ENCODE measurements around the gene GRAP.

GRAP gene

DNA sequence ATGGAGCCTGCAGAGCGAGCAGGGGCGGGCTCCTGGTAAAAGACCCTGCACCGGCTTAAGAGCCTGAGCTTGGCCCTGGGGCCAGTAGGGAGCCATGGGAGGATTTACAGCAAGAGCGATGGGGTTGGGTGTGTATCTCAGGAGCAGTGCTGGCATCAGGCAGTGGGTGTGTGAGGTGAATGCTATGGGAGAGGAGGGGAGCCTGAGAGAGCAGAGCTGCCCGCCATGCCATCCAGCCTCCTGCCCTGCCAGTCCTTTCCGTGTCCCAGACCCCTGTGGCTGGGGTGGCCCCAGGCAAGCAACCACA is 65.5 kb downstream of the GRAP start:
- DNase-seq: no peak

DNA sequence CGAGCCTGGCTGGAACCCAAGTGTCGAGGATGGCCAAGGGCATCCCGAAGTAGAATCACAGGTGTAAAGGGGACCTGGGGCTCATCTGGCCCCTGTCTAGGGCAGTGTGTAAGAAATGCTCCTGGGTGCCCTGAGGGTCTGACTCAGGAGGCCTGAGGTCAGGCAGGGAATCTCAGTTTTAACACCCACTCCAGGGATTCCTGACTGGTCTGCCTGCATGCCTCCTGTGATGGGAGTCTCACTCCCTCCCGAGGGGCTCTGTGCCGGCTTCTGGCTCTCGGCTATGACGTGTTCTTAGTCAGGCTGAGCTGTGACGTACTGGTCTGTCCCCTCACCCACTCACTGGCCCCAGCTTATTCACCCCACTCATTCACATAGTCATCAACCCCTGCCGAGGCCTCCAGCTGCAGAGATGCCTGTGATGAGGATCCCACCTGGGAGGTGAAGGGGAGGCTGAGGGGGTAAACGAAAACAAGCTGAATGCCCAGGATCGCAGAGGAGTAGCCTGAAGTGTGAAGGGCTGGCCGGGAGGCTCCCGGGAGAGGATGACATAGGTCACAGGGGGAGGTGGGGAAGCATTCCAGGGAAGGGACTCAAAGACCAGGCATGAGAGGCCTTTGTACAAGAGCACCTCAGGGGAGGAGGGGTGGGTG is 65.9 kb downstream of the GRAP start:
- DNase-seq: no peak

DNA sequence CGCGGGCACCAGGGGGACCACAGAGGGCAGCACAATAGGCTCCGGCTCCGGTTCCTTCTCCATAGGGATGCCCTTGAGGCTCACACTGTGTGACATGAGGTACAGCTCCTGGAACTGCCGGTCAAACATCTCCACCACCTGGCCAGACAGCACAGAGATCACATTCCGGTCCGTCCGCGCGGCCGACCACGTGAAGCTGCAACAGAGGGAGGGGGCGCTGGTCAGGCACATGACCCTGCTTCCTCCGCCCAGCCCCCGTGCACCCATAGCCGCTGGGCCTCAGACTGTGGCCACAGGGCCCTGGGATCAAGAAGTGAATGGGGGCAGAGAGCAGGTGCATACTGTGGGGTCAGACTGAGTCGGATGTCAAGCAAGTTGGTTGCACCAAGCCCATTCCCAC is 68.1 kb downstream of the GRAP start:
- no peak for DNase-seq

DNA sequence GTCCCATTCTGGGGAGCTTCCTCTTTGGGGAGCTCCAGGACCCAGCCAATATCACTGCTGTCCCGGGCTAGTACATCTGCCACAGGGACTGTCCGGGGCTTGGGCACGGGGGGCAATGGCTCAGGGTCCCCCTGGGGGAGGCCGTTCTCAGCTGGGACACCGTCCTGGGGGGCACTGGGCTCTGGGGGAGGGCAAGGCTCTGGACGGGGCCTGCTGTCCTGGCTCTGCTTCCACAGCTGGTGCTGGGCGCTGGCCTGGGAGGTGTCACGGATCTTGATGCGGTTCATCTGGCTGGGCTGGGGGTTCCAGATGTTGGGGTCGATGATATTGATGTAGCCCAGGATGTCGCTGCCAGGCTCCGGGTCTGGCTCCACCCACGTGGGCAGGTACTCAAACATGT is 68.7 kb downstream of the GRAP start:
- DNase-seq: no peak

DNA sequence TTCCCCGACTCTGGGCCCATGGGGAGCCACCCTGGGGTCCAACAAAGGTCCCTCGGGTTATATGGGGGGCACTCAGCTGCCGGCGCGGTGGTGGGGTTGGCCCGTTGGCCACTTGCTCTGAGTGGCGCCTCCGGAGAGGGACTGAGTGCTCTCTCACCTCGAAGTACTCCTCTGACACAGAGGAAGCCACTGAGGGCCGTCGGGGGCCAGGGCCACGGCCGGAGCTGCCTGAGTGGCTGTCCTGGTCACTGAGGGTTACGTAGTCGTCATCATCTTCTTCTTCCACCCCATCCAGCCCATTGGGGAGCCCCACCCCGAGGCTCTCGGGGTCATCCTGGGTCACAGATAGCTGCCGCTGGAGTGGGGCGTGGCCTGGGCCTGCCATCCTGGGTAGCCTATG is 69.1 kb downstream of the GRAP start:
- DNase-seq: no peak

DNA sequence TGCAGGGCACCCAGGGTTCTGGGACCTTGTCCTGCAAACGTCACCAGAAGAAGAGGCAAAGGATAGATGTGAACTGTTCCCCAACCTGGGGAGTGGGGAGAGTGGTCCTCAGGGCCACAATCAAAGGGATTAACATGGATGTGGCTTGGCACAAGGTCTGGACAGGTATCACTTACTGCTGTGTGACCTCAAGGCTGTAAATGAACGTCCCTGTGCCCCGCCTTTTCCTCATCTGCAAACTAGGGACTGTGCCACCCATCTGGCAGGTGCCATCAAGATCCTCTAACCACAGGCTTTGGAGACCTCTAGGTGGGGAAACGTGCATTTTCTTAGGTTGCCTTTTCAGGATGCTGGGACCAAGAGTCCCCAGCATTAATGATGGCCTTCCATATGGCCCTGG is 69.7 kb downstream of the GRAP start:
- DNase-seq: no peak

DNA sequence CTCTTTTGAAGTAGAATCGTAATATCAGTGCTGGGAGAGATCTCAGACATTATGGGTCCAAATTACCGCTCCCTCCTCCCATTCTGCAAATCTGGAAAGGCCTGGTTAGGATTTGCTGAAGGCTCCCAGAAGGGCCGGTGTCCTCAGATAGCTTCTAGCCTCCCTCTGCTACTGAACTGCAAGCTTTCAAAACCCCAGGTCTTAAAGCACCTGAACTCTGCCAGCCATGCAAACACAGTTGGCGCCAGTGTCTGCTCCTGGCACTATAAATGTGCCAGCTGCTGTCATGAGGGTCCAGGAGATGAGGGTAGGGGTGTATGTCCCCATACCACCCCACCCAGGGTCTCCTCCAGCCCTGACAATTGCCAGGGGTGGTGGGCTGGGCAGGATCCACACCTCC is 70.6 kb downstream of the GRAP start:
- DNase-seq: no peak

DNA sequence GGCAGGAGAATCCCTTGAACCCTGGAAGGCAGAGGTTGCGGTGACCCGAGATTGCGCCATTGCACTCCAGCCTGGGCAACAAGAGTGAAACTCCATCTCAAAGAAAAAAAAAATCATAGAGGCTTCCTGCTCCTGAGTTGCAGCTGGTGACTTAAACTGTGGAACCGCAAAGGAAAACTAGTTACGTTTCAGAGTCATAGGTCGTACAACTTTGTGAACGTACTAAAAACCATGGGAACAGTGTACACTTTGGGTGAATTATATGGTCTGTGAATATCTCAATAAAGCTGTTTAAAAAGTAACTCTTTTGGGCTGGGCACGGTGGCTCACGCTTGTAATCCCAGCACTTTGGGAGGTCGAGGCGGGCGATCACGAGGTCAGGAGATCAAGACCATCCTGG is 71.2 kb downstream of the GRAP start:
- no peak for DNase-seq

DNA sequence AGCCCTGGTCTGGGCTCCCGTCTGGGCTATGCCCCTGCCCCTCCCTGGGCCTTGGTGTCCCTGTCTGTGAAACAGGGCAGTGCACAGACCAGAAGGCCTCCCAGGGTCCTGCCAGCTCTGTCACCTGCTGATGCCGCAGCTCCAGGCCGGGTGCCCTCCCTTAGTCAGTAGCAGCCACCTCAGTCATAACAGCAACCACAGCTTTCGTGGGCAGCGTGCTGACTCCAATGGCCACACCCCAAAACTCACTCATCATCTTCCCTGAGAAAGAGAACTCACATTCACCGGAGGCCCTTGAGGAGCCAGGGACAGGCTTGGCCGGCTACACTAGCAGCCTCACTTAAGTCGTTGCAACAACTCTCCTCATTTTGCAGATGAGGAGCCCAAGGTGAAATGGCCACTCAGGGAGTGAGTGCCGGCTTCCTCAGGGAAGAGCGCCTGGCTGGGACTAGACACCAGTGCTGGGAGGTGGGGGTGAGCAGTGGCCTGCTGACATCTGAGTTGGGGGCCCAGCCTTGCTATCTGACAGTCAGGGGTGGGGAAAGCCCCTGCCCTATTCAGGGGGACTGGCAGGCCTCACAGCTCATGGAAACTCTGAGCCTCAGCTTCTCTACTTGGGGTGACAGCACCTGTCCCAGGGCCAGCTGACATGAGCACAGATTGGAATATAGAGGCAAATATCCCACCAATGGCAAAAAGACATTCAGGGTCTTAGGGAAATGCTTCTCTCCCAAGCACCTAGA is 72.2 kb downstream of the GRAP start:
- no peak for DNase-seq

DNA sequence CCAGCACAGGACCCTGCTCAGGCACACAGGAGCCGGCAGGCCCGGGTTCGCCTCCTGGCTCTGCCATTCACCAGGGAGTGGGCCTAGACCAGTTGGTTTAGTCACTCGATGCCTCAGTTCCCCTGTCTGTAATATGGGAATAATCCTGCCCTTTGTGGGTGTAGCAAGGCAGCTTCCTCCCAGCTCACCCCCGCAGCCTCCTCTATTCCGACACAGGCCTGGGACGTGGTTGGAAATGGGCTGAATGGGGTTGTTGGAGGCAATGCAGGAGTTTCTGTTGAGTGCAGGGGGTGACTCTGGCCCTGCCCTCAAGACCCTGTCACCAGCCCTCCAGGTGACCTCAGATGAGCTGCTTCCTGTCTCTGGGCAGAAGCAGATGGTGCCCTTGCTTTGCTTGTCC is 75.0 kb downstream of the GRAP start:
- no peak for DNase-seq

Data from CD4-positive, alpha-beta T cell treated with Interleukin-6 for 4 hours (primary cell).